GM19099 (cell line): ENCODE results near the gene APRT.

Source experiments
- POLR2A ChIP-seq: IDR thresholded peaks from 3 replicates; pipeline ENCODE4 v1.6.1; 2011; ENCODE audit warnings: low read depth; ENCODE audit not compliant: insufficient read length; ENCODE audit errors: extremely low read depth

APRT gene

DNA sequence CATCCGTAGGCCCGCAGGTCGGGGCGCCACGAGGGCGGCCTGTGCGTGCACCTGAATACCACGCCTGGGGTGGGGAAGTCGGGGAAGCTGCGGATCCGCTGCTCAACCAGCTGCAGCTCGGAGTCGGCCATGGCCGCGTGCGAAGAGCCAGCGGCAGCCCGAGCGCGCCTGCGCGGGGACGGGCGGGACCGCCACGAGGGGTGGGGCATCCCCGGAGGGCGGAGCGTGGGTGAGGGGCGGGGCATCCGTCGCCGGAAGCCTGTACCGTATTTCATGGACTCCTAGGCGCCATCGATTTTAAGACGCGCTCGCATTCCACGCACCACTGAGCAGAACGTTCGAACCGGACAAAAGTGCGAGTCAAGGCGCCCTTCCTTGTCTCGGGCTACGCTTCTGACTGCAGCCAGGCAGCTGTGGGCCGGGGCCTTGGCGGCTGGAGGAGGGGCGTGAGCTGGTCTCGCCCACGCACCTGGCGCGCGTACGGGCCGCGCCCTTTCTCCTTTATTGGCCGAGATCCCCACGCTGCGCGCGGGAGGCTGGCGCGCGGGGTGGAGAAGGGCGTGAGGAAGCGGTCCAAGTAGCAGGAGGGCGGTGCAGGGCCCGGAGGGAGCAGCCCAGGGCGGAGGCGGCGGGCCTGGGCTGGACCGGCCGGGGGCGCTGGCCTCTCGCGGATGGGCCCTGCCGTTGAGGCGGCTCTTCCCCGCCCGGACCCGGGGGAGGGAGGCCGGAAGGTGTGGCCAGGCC is at the start of gene APRT:
APRT (minus strand) TSS at position 160 of the 744 bp plus-strand sequence; CDS start at position 131, 29 bp downstream.
- peak; percentile 91 for TF ChIP-seq POLR2A

DNA sequence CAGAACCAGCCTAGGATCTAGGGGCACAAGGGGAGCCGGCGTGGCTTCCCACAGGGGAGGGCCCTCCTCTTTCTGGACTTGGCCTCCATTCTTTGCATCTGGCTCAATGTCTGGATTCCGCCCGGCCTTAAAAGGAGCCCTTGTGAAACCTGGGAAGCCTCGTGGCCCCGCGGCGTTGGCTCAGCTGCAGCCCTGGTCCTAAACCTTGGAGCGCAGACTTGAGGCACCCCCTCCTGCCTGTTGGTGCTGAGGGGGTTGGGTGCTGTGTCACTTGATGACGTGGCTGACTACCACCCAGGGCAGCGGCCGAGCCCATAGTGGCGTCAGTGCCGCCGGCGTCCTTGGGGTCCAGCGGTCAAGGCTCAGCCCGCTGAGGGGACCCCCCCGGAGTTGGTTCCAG is 49.6 kb upstream of the APRT start:
- no peak for TF ChIP-seq POLR2A

GRCh38 chr16:88859381-88860091 is 47.8 kb upstream of the APRT start:
- no peak for TF ChIP-seq POLR2A

- TF ChIP-seq POLR2A: no peak
Measured at GRCh38 chr16:88857728-88858339, 46.1 kb upstream of the APRT start.

- peak; percentile 91 for TF ChIP-seq POLR2A
Measured at GRCh38 chr16:88856828-88857727, 45.4 kb upstream of the APRT start, which contains the start of the genes GALNS and TRAPPC2L. Gene GALNS (minus strand): TSS chr16:88856947. CDS start chr16:88856877, 70 bp downstream. Gene TRAPPC2L (plus strand): TSS chr16:88857127. CDS start chr16:88857151, 24 bp downstream.

- no peak for TF ChIP-seq POLR2A
Measured at GRCh38 chr16:88856122-88856827, 44.5 kb upstream of the APRT start.

DNA sequence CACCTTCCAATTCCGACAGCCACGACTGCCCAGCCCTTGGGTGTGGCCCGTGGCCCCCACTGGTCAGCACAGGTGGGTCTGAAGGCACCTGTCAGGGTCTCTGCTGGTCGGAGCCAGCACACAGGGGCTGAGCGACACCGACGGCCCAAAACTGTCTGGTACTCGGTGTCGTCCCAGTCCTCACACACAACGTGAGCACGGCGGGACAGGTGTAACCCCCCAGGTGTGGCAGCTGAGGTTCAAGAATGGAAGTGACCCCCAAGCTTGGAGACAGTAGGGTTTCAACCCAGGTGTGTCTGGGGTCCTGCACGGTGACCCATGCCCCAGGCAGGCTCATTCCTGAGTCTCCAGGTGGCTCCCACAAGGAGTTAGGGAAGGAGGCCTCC is 44.0 kb upstream of the APRT start:
- no peak for TF ChIP-seq POLR2A

GRCh38 chr16:88855176-88855575 is 43.4 kb upstream of the APRT start:
- no peak for TF ChIP-seq POLR2A

GRCh38 chr16:88854306-88855111 is 42.8 kb upstream of the APRT start:
- TF ChIP-seq POLR2A: no peak

GRCh38 chr16:88853325-88853941 is 41.7 kb upstream of the APRT start:
- no peak for TF ChIP-seq POLR2A

DNA sequence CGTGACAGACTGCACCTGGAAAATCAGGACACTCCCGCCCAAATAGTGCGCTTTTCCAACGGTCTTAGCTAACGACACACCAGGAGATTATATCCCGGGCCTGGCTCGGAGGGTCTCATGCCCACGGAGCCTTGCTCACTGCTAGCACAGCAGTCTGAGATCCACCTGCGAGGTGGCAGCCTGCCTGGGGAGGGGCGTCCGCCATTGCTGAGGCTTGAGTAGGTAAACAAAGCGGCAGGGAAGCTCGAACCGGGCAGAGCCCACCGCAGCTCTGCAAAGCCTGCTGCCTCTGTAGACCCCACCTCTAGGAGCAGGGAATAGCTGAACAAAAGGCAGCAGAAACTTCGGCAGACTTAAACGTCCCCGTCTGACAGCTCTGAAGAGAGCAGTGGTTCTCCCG is 39.9 kb upstream of the APRT start:
- no peak for TF ChIP-seq POLR2A

- TF ChIP-seq POLR2A: no peak
Measured at GRCh38 chr16:88850531-88851199, 38.9 kb upstream of the APRT start.
